ENCODE data around the gene TAGLN3.

The TAGLN3 gene

DNA sequence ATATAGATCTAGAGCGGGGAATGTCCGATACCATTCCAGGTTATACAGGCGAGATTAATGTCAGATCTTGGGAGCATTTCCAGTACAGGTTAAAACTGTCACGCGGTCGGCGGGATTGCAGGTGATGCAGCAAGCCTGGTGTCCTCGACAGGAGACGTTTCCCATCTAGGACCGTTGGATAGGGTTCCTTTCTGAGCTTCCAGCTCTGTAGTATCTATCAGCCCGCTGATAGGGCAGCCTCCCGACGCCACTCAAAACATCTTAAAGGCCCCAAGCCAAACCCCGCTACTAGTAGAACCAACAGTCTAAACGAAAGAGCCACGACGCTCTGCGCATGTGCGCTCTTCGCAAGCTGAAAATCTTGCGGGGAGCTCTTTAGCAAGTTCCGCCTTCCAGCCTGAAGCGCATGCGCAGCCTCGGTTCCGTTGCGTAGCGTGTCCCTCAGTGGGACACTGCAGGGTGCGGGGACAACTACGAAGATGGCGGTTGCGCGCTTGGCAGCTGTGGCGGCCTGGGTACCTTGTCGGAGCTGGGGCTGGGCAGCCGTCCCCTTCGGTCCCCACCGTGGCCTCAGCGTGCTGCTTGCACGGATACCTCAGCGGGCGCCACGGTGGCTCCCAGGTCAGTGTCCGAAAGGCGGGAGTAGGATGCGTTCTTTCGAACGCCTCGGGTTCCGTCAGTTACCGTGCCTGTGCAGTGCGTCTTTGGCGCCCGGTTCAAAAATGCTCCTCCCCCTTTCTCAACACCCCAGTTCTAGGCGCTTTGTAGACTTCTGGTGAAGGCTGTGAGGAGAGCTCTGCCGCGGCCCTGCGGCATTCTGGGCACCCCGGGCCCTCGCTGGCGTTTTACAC, 19.9 kb upstream of the TAGLN3 start, which contains the start of gene ABHD10:
Gene ABHD10, plus strand, starts transcription at position 444 of the 851 bp plus-strand sequence. Its CDS starts 36 bp downstream, at position 480.
- peak; percentile 60 to 79 for DNase-seq

- DNase-seq = peak in 1 of 2 experiments; percentile 14
These were observed 19.2 kb upstream of the TAGLN3 start for GRCh38 chr3:111979434-111980038.

DNA sequence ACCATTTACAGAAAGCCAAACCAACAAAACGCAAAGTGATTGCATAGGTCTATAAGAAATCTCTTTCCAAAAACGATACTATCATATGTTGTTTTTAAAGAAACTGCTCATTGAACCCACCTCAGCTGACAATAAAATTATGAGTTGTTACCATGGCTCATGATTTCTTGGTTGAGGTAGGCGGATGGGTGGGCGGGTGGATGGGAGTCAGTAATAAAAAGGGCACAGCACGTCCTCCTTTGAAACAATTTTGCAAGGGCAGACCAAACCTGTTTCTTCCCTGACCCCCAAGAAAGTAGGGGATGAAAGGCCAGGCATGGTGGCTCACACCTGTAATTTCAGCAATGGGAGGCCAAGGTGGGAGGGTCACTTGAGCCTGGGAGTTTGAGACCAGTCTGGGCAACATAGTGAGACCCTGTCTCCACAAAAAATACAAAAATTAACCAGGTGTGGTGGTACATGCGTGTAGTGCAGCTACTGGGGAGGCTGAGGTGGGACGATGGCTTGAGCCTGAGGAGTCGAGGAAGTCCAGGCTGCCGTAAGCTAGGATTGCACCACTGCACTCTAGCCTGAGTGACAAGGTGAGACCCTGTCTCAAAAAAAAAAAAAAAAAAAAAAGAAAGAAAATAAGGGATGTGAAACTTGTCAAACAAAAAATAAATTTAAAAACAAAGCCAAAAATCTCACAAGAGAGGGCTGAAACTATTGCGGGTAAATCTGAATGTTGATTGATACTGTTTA, 17.8 kb upstream of the TAGLN3 start:
- DNase-seq = no peak

DNA sequence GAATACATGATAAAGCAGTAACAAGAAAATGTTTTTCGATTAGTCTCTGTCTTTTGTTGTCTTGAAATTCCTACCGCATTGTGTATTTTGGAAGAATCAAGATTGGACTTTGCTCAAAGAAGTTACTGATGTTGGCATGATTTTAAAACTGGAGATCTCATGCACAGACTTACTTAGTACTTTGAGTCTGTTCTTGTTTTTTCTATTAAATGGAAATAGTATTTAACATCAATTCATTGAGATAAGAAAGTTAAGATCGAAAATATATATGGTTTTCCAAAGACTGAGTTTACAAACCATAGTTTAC, 17.3 kb upstream of the TAGLN3 start:
- DNase-seq = no peak

- no peak for DNase-seq
These were observed 14.0 kb upstream of the TAGLN3 start for GRCh38 chr3:111984636-111985298.

GRCh38 chr3:111986800-111987199, 11.9 kb upstream of the TAGLN3 start:
- DNase-seq = no peak

- DNase-seq = peak in 1 of 2 experiments; percentile 39
These were observed 9.6 kb upstream of the TAGLN3 start for GRCh38 chr3:111989061-111989678.

- DNase-seq = no peak
These were observed 5.7 kb upstream of the TAGLN3 start for GRCh38 chr3:111993038-111993437.

- peak in 1 of 2 experiments; percentile 49 for DNase-seq
These were observed 982 bp downstream of the TAGLN3 start for GRCh38 chr3:111999484-112000324.

DNA sequence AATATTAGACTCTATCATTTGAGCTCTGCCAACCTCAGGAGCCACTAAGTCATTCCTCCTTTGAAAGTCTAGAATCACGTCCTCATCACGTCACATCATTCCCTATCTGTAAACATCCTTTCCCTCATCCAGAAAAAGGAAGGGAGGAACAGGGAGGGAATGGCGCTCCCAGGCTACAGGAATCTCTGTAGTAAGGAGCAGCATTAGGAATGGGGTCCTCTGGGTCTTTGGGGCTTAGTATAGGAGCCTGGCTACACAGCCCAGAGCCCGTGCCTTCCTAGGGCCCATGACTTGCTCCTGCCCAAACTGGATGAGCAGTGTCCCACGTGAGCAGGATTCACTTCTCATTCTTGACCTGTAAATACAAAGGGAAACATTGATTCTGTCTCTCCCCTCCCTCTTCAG, 1.6 kb downstream of the TAGLN3 start:
- DNase-seq = no peak

GRCh38 chr3:112000966-112001365, 2.2 kb downstream of the TAGLN3 start:
- DNase-seq = no peak

DNA sequence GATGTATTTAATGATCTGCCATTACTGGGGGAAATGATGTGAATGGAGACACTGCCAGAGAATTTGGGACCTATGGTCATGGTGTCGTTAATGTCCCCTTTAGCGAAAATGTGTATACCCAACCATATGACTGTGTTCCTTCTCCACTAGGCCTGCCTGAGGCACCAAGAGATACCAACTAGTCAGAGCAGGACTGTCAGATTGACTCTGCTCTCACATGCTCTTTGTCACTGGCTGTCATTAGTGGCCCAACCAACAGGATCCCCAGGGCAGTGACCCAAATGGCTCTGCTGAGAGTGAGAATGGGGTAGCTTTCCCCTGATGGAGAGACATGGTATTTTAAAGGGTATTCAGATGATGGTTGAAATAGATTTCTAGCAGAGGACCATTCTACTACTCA, 2.8 kb downstream of the TAGLN3 start:
- DNase-seq = peak in 1 of 2 experiments; percentile 19

DNA sequence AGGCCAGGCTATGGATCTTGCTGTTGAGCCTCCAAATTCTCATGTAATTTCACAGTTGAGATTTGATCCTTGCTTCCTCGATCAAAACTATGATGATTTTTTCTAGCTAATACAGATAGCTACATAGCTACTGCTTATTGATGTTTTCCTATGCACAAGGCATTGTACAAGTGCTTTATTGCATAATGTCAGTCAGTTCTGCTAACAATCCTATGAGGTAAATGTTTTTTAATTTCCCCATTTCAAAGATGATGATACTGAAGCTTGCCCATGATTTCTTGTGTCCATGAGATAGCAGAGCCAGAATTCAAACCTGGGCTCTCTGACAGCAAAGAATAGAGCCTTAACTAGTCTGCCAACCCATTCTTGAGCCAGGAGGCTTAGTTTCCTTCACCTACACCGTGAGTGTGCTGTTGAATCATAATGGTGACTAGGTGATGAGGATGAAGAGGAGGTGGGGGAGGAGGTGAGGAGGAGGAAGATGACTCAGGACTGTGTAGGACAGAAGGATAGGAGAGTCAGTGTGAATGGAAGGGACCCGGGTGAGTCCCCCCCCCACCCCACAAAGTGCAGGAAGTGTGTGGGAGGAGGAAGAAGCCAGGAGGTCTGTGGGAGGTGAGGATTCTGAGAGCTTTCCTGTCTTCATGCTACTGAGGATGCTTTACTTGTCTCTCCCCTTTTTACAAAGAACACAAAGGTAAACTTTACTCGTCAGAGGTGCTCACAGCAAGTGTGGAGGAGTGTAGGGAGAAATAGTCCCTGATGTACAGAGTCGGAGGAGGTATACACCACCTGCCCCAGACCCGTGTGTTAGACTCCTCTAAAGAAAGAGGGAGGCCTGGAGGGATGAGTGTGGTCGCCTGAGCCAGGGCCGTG, 3.6 kb downstream of the TAGLN3 start:
- no peak for DNase-seq

DNA sequence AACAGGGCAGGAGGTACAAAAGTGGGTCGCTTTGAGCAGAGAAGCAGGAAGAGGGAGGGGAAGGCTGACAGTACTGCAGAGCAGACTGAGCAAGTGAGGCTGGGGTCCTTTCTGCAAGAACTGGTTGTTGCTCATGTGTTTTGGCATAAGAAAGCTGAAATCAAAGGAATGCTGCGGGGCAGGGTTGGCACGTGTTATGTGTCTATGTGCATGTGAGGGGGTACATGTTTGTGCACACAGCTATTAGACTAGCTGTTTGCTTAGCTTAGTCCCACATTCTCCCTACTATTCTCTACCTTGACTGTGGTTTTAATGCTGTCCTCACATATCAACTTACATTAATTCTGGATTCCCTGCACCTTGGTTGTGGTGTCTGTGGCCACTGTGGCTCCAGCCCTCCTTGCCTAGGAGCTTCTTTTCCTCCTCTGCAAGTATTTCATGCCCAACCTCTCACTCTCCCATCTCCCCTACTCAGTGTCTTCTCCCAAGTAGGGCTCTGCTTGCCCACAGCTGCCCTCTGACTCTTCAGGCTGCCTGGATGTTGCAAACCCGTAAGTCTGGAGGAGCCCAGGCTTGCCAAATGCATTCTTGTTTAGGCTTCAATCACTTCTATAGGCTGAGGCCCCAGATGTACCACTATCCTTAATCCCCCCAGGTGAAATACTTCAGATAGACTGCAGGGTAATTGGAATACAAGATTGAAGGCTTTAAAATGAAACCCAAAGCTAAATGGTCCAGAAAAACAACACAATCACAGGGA, 4.8 kb downstream of the TAGLN3 start:
- DNase-seq = no peak

GRCh38 chr3:112004187-112004586, 5.5 kb downstream of the TAGLN3 start:
- no peak for DNase-seq

- no peak for DNase-seq
These were observed 5.9 kb downstream of the TAGLN3 start for GRCh38 chr3:112004669-112005068.

DNA sequence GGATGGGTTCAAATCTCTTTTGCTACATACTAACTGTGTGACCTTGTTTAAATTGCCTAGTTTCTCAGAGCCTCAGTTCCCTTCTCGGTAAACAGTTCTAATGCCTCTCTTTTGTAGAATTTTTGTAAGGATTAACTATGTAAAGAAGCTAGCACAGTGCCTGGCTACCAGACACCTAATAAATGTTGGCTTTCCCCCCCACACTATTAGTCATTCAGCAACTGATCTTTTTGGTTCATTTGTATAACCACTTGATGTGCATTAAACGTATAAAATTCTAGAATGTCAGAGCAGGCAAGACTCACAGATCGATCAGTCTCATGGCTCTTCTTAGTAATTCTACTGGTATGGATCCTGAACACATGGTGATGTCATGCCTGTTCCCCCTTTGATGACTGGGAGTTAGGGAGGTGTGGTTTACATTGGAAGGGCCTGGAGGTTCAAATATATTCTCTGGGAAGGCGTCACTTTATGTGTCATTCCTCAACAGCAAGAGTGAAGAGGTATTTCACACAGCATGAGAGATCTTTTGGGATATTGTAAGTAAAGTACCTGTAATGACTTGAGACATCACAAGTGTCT, 6.5 kb downstream of the TAGLN3 start:
- no peak for DNase-seq

DNA sequence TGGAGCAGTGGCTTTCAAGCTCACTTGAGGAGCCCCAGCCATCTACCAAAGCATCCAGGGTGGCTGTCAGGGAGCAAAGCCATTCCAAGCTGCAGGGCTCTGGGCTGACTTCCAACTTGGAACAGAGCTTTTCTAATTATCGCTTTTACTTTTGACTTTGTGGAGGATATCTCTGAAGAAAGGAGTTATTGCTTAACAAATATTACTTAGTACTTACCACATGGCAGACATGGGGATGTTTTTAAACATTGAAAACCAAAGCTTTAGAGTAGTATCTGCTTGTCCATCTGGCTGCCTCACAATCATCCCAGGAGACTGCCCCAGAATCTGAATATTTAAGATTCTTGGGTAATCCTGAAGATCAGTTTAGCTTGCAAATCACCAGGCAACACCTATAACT, 8.9 kb downstream of the TAGLN3 start:
- no peak for DNase-seq

- DNase-seq = no peak
These were observed 10.9 kb downstream of the TAGLN3 start for GRCh38 chr3:112009670-112010069.

DNA sequence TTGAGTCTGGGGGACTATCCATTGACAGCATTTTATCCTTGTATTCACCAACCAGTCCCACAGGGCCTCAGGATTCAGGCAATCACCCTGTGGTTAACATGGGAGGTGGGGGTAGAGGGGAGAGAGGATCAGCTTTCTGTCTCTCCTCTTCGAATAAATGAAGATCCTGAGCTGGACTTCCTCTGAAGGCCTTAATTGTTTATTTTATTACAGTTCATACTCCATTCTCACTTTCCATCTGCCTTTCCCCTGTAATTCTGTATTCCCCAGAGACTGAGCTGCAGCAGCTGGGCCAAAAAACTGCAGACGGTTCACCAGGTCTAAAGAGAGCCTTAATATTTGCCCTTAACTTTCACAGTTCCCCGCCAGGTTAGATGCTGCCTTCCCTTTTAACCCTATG, 11.9 kb downstream of the TAGLN3 start:
- no peak for DNase-seq

All from cerebellar nuclear complex (tissue), 1 donor.